Measurements from ENCODE around the gene UBLCP1.

GRCh38 chr5:159262859-159263568 lies at the start of gene UBLCP1:
- no peak for TF ChIP-seq KDM1A (IDR thresholded peaks at IDR 0.05; ENCODE audit: borderline replicate concordance, low read length)
- peak; percentile 77 for TF ChIP-seq TBP (IDR thresholded peaks at IDR 0.05; ENCODE audit: low read depth, low read length)
- peak; percentile 72; the same call in 1 of the 2 replicates for TF ChIP-seq POLR2AphosphoS5 (IDR thresholded peaks at IDR 0.05; ENCODE audit: low read depth, low read length)
- TF ChIP-seq CTCF (IDR thresholded peaks at IDR 0.05; ENCODE audit: control extremely low read depth in 1 of 3, insufficient read depth in 1 of 3, low read depth in 1 of 3, low read length in 3 of 3) = no peak
- peak; percentile 86 for TF ChIP-seq TAF1 (IDR thresholded peaks at IDR 0.05; ENCODE audit: low read depth, low read length)
- TF ChIP-seq ATF3 (IDR thresholded peaks at IDR 0.05; ENCODE audit: insufficient read depth, low read depth, low read length) = no peak
- peak; percentile 85 for TF ChIP-seq PHF8 (conservative IDR thresholded peaks at IDR 0.05; ENCODE audit: low read depth, low read length)
- TF ChIP-seq, protein P1, sequence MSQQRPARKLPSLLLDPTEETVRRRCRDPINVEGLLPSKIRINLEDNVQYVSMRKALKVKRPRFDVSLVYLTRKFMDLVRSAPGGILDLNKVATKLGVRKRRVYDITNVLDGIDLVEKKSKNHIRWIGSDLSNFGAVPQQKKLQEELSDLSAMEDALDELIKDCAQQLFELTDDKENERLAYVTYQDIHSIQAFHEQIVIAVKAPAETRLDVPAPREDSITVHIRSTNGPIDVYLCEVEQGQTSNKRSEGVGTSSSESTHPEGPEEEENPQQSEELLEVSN (IDR thresholded peaks at IDR 0.05) = no peak
- peak in 1 of 2 experiments; percentile 82; a peak in 2 of 3 replicates for TF ChIP-seq POLR2A (IDR thresholded peaks at IDR 0.05; ENCODE audit: control extremely low read depth in 1 of 2, low read depth in 2 of 2, low read length in 2 of 2)
- TF ChIP-seq FOSL1 (IDR thresholded peaks at IDR 0.05; ENCODE audit: insufficient read depth, low read depth, low read length) = no peak

Data from H1 (cell line).